ENCODE results near the gene CLEC12A.
"Not testable (repeated sequence)": the region's sequence is repeated elsewhere in the genome, so short reads cannot be mapped to it uniquely, and the experiment has no call there.

Gene CLEC12A

GRCh38 chr12:9973949-9974348, 2.7 kb downstream of the CLEC12A start:
- DNase-seq = no peak

- not testable (repeated sequence) for DNase-seq
These were observed 3.5 kb downstream of the CLEC12A start for GRCh38 chr12:9974731-9975130.

GRCh38 chr12:9975614-9976013, 4.4 kb downstream of the CLEC12A start:
- no peak for DNase-seq

GRCh38 chr12:9976626-9977025, 5.4 kb downstream of the CLEC12A start:
- DNase-seq = not testable (repeated sequence)

- DNase-seq = no peak
These were observed 6.7 kb downstream of the CLEC12A start for GRCh38 chr12:9977916-9978315.

GRCh38 chr12:9980126-9980525, 8.9 kb downstream of the CLEC12A start:
- DNase-seq = no peak

GRCh38 chr12:9991876-9992275, 20.7 kb downstream of the CLEC12A start:
- DNase-seq = no peak

- no peak for DNase-seq
These were observed 21.1 kb downstream of the CLEC12A start for GRCh38 chr12:9992296-9992695.

GRCh38 chr12:9999016-9999415, 27.8 kb downstream of the CLEC12A start, which contains the start of gene CLEC1B:
Gene CLEC1B, minus strand, starts transcription at chr12:9999121. Its CDS starts 21 bp downstream, at chr12:9999100.
- no peak for DNase-seq

GRCh38 chr12:10001171-10001776, 30.1 kb downstream of the CLEC12A start:
- DNase-seq = no peak

- no peak for DNase-seq
These were observed 41.6 kb downstream of the CLEC12A start for GRCh38 chr12:10012630-10013330.

GRCh38 chr12:10015450-10015849, 44.2 kb downstream of the CLEC12A start:
- no peak for DNase-seq

- no peak for DNase-seq
These were observed 45.7 kb downstream of the CLEC12A start for GRCh38 chr12:10016881-10017280.

- DNase-seq = no peak
These were observed 47.2 kb downstream of the CLEC12A start for GRCh38 chr12:10018386-10018785.

- DNase-seq = no peak
These were observed 50.1 kb downstream of the CLEC12A start for GRCh38 chr12:10021342-10021741.

GRCh38 chr12:10025236-10025635, 54.0 kb downstream of the CLEC12A start:
- no peak for DNase-seq

- DNase-seq = not testable (repeated sequence)
These were observed 55.5 kb downstream of the CLEC12A start for GRCh38 chr12:10026666-10027065.

- no peak for DNase-seq
These were observed 56.1 kb downstream of the CLEC12A start for GRCh38 chr12:10027311-10027710.

GRCh38 chr12:10027721-10028120, 56.5 kb downstream of the CLEC12A start:
- no peak for DNase-seq

GRCh38 chr12:10030446-10030845, 59.2 kb downstream of the CLEC12A start, which contains the start of gene CLEC9A:
Gene CLEC9A, plus strand, starts transcription at chr12:10030682. Its CDS starts 22,006 bp downstream, at chr12:10052688.
- DNase-seq = no peak

GRCh38 chr12:10031321-10031720, 60.1 kb downstream of the CLEC12A start:
- no peak for DNase-seq

GRCh38 chr12:10031771-10032175, 60.6 kb downstream of the CLEC12A start:
- DNase-seq = no peak

- peak; percentile 1 to 27 for DNase-seq
These were observed 62.8 kb downstream of the CLEC12A start for GRCh38 chr12:10033783-10034545.
